Kidney (tissue), 14 donors: Measurements from ENCODE around the gene AWAT1. TPM values are rescaled to one million over a fixed set of nuclear protein-coding genes. Genes with fewer than 3 reads are reported as not detected.
"Not testable (repeated sequence)": the region's sequence is repeated elsewhere in the genome, so short reads cannot be mapped to it uniquely, and the experiment has no call there.

Experiments
- DNase-seq, 5 donors: peaks; one replicate each; pipeline ENCODE4 v3.0.0-alpha.2; 2013 to 2020
- FAIRE-seq: peaks from 2 replicates; lab custom pipeline; 2012; peaks lifted over from hg19 to GRCh38; lab: Jason Lieb, UNC
- H3K27ac ChIP-seq, 2 donors: one replicate each; pipeline ENCODE4 v1.7.0; 2013; ENCODE audit warnings: low read depth in 2 of 2, low read length in 2 of 2, inconsistent platforms in 1 of 2
- H3K27me3 ChIP-seq: one replicate; pipeline ENCODE4 v1.7.1; 2013; ENCODE audit warnings: low read length, inconsistent platforms; ENCODE audit not compliant: control insufficient read depth, insufficient read depth
- H3K36me3 ChIP-seq, 3 donors: one replicate each; pipeline versions ENCODE4 v1.7.0 to v1.7.1; 2013; ENCODE audit warnings: low read length in 3 of 3, control low read depth in 1 of 3, inconsistent platforms in 1 of 3; ENCODE audit not compliant: insufficient read depth in 3 of 3, control insufficient read depth in 2 of 3
- H3K4me1 ChIP-seq, 3 donors: one replicate each; pipeline versions ENCODE4 v1.7.0 to v1.7.1; 2013; ENCODE audit warnings: low read length in 3 of 3, inconsistent platforms in 1 of 3, low read depth in 1 of 3; ENCODE audit not compliant: control insufficient read depth in 2 of 3, insufficient read depth in 2 of 3
- H3K4me3 ChIP-seq, 3 donors: one replicate each; pipeline versions ENCODE4 v1.7.0 to v1.8.1; 2013; ENCODE audit warnings: low read length in 3 of 3, control low read depth in 1 of 3, inconsistent platforms in 1 of 3
- H3K9ac ChIP-seq, 3 donors: one replicate each; pipeline versions ENCODE4 v1.7.0 to v1.7.1; 2013; ENCODE audit warnings: low read length in 3 of 3, control low read depth in 1 of 3, inconsistent platforms in 1 of 3
- H3K9me3 ChIP-seq, 3 donors: one replicate each; pipeline versions ENCODE4 v1.7.0 to v1.7.1; 2013; ENCODE audit warnings: low read length in 3 of 3, control low read depth in 1 of 3, inconsistent platforms in 1 of 3; ENCODE audit not compliant: control insufficient read depth in 2 of 3, insufficient read depth in 1 of 3
- CTCF ChIP-seq: IDR thresholded peaks from 3 replicates; pipeline ENCODE4 v1.5.1; 2012; ENCODE audit warnings: mild to moderate bottlenecking, moderate library complexity, borderline replicate concordance; ENCODE audit not compliant: insufficient read depth; ENCODE audit errors: extremely low read depth
- intact Hi-C: fragments of 100-400 bp; cut with DNase I; formaldehyde crosslinking; loops from one replicate; pipeline ENCODE4 v1.11.1; 2022
- polyA plus RNA-seq: library from polyadenylated mRNA; stranded (reverse); fragments of 350-450 nt; fragmentation: Illumina TruSeq; extraction: RNeasy Lipid Tissue Mini Kit (QIAGEN cat#74804); gene quantifications from one replicate; pipeline ENCODE4 v1.2.3, GENCODE V29; 2014; ENCODE audit warnings: low read depth, low replicate concordance; ENCODE audit not compliant: insufficient read depth
- total RNA-seq: library from RNA; stranded (reverse); fragmentation: NEBNext Ultra II Directional; extraction: Animal tissue kit (Norgen Biotek cat#: 25700); gene quantifications from one replicate; pipeline ENCODE4 v1.2.1, GENCODE V29; 2021
- donor health status: control.
- donor health status: control.
- donor health status: control.
- donor health status: control.
- donor health status: control.
- donor health status: DM: yes; HTN: yes; CAD: no.
- donor health status: Normal renal cell carcinoma (clear cell type).

Gene AWAT1
- total and polyA plus RNA-seq, 2 donors from 2014 or later, result not detected

- Histone ChIP-seq H3K36me3 (no peaks in the 10 kb centered on the region), H3K27me3 (no peaks in the 10 kb centered on the region), H3K27ac (no peak overlapping the region), H3K4me1 (no peaks in the 10 kb centered on the region), H3K4me3 (no peak overlapping the region), H3K9me3 (no peaks in the 10 kb centered on the region), H3K9ac (no peak overlapping the region)
- FAIRE-seq, result no peak
- TF ChIP-seq CTCF, result no peak
- intact Hi-C loops, result no loop called here
- DNase-seq, result no peak
These were observed 7.0 kb downstream of the AWAT1 start for GRCh38 chrX:70241501-70241900.

- H3K27me3 ChIP-seq, FAIRE-seq, DNase-seq: not testable (repeated sequence)
These were observed 9.1 kb downstream of the AWAT1 start for GRCh38 chrX:70243601-70244000.

GRCh38 chrX:70244881-70245280 is 10.4 kb downstream of the AWAT1 start:
- FAIRE-seq (no peak), DNase-seq (no peak)
- no peak overlapping the region for H3K27ac ChIP-seq
- H3K4me1 ChIP-seq, result no peaks in the 10 kb centered on the region
- no peak for TF ChIP-seq CTCF
- no peaks in the 10 kb centered on the region for H3K27me3 ChIP-seq
- H3K9me3 ChIP-seq, result no peaks in the 10 kb centered on the region
- no peak overlapping the region for H3K9ac ChIP-seq
- no peaks in the 10 kb centered on the region for H3K36me3 ChIP-seq
- no peak overlapping the region for H3K4me3 ChIP-seq
- intact Hi-C loops, result no loop called here

More at GRCh38 chrX:70243601-70244000, 9.1 kb downstream of the AWAT1 start:
- H3K9ac ChIP-seq, H3K4me1 ChIP-seq, intact Hi-C loops, H3K9me3 ChIP-seq, H3K4me3 ChIP-seq, H3K27ac ChIP-seq, H3K36me3 ChIP-seq: not testable (repeated sequence)

DNA sequence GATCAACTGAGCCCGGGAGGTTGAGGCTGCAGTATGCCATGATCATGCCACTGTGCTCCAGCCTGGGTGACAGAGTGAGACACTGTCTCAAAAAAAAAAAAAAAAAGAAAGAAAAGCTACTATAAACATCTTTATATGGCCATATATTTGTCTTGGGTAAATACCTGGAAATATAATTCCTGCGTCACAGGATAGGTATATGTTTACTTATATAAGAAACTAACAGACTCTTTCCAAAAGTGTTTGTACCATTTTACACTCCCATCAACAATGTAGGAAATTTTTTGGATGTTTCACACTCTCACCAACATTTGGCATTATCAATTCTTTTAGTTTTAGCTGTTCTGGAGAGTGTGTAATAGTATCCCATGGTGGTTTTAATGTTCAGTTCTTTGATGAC is 12.8 kb downstream of the AWAT1 start:
- Histone ChIP-seq H3K27ac (no peak overlapping the region), H3K4me1 (no peaks in the 10 kb centered on the region), H3K9me3 (no peaks in the 10 kb centered on the region), H3K27me3 (no peaks in the 10 kb centered on the region), H3K9ac (no peak overlapping the region), H3K36me3 (no peaks in the 10 kb centered on the region), H3K4me3 (no peak overlapping the region)
- DNase-seq, result no peak
- no peak for TF ChIP-seq CTCF
- intact Hi-C loops, result no loop called here
- no peak for FAIRE-seq
